NCI-H748 (cell line): ENCODE measurements around the gene GPD1L.
"Not testable (repeated sequence)": the region's sequence is repeated elsewhere in the genome, so short reads cannot be mapped to it uniquely, and the experiment has no call there.

Source experiments
- DNase-seq: peaks from one replicate; lab custom pipeline; 2025; ENCODE audit not compliant: unreplicated experiment; lab: John Stamatoyannopoulos, UW

GPD1L gene

DNA sequence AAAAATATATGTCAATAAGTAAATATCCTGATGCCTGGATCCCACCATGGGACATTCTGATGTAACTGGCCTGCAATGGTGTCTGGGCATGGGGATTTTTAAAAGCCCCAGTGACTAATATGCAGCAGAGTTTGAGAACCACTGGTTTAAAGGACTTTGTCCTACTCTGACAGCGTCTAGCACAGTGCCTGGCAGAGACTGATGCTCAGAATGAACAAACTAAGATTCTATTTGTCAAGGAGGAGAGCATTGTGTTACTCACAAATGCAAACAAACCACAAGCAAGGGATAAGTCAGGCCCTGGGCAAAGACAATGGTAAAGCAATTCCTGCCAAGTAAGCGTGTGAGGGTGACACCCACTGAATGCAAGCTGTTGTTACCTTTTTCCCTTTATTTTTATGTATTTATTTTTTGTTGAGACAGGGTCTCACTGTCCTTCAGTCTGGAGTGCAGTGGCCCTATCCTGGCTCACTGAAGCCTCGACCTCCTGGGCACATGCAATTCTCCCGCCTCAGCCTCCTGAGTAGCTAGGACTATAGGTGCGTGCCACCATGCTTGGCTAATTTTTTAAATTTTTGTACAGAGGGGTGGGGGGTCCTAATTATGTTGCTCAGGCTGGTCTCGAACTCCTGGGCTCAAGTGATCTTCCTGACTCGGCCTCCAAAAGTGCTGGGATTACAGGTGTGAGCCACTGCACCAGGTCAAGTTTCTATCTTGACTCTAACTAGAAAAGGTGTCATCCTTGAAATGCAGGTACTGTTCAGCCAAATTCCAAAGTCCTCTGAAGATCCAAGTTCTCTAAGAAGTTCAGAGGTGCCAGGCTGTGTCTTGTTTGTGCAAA is 909 bp upstream of the GPD1L start:
- DNase-seq = no peak

DNA sequence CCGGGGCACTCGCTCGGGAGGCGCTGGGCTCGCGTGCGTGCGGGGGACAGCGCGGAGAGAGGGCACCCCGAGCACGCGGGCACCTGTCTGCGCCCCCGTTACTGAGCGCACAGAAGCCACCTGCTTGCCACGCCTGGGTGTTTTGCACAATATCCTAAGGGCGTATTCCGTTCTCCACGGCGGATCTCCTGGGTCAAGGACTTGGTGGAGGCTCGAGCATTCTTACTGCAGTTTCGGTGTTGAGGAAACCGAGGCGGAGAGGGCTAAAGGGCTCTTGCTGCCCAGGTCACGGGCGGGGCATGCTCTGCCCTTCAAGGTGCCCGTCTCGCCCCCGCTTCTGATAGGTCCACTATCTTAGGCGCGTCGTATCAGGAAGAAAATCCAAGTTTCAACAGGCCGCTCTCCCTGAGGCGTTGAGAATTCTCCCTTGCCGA is 526 bp downstream of the GPD1L start:
- DNase-seq = peak; percentile 53

DNA sequence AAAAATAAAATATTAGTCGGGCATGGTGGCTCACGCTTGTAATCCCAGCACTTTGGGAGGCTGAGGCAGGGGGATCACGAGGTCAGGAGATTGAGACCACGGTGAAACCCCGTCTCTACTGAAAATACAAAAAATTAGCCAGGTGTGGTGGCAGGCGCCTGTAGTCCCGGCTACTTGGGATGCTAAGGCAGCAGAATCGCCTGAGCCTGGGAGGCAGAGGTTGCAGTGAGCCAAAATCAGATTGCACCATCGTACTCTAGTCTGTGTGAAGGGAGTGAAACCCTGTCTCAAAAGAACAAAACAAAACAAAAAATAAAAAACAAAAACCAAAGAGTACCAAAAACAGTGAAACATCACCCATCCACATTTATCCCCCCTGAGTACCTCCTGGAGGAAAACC is 1.8 kb downstream of the GPD1L start:
- not testable (repeated sequence) for DNase-seq

DNA sequence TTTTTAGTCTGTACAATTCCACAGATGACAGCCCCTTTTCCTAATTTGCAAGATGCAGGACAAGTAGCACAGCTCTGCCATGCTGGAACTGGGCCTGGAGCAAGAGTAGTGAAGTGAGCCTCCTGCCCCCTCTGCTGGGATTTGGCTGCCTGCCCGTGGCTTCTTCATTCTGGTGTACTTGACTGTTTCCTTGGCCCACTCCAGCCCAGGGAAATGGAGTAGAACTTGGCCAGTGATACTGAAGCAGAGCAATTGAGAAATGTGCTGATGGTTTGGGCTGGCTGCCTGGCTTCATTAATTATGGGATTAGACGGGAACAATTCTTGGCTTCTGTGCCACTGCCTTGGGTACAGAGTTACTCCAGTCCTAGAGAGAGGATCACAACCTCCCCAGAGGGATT is 2.8 kb downstream of the GPD1L start:
- DNase-seq = no peak

DNA sequence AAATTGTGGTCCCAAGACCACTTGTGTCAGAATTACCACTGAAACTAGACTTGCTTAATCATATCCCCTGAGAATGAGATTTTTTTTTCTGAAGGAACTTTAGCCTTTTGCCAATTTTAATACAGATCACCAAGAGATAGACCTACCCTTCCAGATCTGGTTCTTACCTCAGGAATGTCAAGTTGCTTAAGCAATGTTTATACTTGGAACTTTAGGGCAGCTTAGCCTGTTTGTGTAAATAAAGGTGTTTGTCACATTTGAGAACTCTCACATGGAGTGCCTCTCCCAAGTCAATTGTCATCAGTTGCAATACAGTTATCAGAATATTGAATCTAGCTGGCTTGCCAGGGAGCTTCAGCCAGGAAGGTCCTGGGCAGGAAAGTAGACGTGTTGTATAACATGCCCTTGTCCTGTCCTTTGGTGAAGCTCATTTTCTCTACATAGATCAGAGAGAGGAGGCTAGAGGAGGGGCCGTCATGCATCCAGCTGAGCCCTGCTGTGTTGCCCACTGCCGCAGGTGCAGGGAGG is 3.9 kb downstream of the GPD1L start:
- no peak for DNase-seq

DNA sequence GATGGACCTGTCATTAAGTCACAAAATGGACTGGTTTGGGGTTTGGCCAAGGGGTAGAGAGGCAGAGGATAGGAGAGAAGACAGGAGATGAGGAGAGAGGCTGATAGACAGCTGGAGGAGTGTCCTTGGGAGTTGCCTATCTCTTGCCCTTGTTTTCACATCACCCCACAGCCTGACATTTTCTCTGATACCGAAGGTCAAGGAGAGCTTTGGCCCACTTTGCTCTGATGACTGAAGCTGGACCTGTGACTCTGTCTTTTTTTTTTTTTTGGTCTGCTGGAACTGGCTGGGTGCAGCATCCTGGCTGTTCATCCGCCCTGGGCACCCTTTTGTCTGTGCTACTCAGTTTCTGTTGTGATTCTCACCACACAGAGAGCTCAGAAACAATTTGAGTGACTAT is 5.1 kb downstream of the GPD1L start:
- no peak for DNase-seq

DNA sequence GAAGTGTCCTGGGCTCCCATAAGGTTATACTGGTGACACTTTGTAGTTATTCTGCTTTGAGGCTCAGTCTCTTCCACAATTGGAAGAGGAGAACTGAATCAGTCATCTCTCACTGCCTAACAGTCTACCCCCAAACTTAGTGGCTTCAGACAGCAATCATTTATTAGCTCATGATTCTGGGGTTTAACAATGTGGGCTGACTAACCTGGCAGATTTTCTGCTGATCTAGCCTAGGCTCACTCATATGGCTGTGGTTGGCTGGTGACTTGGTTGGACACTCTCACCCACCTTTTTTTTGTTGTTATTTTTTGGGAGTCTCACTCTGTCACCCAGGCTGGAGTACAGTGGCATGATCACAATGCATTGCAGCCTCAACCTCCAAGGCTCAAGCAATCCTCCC is 7.1 kb downstream of the GPD1L start:
- no peak for DNase-seq

DNA sequence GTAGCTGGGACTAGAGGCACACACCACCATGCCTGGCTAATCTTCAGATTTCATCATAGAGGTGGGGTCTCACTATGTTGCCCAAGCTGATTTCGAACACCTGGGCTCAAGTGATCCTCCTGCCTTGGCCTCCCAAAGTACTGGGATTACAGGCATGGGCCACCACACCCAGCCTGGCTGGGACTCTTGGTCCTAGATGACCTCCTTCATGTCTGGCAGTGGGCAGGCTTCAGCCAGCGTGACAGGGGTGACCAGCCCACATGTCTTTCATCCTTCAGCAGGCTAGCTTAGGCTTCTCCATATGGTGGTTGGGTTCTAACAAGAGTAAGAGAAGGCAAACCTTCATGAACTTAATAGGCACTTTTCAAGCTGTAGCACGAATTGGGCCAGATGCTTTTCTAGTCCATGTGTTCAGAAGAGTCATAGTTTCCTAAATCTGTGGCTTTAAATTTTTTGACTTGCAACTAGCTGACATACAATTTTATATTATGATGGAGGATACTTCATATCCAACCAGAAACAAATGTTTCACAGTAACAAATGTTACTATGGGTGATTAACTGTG is 7.6 kb downstream of the GPD1L start:
- DNase-seq = no peak

DNA sequence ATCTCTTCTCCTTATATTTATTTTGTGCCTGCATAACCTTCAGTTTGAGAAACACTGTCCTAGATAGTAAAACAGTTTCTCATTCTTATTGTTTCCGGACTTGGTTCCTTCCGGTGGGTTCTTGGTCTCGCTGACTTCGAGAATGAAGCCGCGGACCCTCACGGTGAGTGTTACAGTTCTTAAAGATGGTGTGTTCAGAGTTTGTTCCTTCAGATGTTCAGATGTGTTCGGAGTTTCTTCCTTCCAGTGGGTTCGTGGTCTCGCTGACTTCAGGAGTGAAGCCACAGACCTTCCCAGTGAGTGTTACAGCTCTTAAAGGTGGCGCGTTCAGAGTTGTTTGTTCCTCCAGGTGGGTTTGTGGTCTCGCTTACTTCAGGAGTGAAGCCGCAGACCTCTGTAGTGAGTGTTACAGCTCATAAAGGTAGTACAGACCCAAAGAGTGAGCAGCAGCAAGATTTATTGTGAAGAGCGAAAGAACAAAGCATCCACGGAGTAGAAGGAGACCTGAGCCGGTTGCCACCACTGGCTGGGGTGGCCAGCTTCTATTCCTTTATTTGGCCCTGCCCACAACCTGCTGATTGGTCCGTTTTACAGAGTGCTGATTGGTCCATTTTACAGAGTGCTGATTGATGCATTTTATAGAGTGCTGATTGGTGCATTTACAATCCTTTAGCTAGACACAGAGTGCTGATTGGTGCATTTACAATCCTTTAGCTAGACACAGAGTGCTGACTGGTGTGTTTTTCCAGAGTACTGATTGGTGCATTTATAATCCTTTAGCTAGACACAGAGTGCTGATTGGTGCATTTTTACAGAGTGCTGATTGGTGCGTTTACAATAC is 8.3 kb downstream of the GPD1L start:
- DNase-seq = not testable (repeated sequence)

DNA sequence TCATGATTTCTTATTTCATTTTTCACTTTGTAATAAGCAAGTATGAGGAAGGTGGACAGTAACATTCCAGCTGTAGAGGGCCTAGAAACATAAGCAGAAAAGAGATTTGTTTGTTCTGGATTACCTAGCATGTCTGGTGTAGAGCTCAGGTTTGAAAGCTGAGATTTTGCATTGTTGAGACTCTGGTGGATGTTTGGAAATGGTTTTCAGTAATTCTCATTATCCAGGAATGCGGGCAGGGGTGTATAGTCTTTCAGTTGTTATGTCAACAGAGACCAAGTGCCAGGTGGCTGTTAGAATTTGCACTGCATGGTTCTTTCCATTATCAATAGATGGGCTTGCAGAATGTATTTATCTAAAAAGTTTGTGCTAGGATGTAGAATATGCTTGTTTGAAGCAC is 10.9 kb downstream of the GPD1L start:
- DNase-seq = peak; percentile 31

DNA sequence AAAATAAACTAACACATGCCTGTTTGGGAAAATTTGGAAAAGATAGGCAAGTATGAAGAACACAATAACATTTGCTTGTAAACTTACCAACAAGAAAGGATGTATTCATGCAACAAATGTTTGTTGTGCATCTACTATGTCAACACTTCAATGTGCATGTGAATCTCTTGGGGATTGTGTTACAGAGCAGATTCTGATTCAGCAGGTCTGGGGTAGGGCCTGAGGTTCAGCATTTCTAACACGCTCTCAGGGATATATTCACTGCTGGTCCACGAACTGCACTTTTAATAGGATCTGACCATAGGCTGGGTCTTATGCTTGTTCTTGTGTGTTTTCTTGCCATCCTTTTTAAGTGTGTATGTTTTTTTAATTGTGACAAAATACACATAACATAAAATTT is 11.8 kb downstream of the GPD1L start:
- no peak for DNase-seq

DNA sequence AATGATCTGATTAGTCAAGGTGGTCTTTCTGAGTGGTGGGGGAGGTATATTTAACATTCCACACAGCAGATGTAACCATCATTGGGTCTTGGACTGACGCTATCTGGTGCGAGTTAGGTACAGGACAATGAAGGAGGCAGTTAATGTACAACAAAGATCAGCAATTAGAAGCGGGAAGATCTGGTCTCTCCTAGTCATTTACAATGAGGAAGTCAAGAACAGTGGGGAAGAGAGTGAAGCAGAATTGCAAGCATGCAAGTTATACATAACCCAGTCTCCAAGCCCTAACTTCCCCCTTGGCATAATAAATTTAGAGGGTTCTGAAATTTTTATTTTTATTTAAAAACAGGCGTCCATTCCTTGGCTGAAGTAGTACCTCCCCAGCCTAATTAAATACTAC is 14.1 kb downstream of the GPD1L start:
- no peak for DNase-seq

DNA sequence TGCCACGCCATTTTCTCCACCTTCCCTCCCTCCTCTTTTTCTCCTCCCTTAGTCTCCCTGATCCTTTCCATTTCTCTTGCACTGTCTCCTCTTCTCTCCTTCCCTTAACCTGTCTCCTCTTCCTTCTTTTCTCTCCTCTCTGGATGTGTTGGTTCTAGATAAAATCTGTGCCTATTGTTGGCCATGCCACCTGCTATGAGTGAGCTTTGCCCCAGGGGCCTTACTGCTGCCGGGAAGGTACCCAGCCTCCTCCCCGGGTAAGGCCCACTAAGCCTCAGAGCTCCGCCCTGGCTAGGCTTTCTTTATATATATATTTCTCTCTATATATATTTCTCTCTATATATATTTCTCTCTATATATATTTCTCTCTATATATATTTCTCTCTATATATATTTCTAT is 14.7 kb downstream of the GPD1L start:
- no peak for DNase-seq

DNA sequence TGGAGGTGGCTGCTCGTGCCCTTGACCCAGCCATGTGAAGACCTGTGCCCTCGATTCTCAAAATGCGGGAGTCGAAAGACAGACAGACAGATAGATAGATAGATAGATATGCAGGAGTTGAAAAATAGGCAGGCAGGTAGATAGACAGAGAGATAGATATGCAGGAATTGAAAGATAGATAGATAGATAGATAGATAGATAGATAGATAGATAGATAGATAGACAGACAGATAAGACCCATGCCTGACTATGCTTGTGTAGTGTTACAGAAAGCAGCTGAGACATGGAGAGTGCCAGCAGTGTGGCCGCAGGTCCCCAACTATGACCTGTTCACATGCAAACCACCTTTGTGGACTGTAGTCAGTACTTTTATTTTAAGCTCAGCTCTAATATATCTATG is 17.2 kb downstream of the GPD1L start:
- no peak for DNase-seq

DNA sequence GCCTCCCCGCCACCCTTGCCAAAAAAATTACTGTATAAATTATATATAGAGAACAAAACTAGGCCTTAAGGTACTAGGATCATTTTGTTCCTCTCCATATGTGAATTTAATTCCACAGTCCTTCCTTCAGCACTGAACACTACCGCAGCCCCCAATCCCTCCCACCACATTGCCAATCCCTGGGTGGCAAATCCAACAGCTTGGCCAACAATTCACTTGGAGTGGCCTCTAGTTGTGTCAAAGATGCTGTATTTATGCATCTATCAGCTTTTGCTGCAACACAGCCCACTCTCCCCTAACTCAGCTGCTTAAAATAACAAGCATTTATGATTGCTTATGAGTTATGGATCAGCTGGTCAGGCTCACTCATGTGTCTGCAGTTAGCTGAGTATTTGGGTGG is 18.6 kb downstream of the GPD1L start:
- no peak for DNase-seq

DNA sequence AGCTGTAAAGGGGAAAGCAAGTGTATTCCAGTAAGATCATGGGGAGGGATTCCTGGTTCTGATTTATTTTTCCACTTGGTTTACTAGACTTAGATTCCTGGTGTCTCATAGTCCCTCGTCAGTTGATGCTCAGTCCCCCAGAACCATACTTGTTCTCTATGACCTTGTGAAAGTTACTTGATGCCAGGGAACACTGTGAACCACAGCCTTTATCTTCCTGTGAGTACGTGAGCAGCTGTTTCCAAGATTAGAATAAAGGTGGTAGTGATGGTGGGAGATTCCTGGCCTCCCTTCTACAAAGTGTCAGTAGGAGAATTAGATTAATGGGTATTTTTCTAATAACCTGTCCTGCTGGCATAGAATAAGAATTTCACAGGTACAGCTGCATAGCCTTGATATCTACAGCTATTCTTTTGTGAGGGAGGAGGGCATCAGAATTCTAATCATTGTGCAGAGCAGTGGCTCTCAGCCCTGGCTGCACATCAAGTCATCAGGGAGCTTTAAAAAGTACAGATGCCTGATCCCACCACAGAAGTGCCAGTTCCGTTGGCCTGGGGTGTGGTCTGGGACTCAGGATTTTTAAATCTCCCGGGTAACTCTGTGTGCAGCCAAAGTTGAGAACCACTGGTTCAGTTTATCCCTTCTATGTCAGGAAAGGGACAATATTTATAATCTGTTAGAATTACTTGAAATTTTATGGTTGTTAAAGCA is 20.0 kb downstream of the GPD1L start:
- no peak for DNase-seq

DNA sequence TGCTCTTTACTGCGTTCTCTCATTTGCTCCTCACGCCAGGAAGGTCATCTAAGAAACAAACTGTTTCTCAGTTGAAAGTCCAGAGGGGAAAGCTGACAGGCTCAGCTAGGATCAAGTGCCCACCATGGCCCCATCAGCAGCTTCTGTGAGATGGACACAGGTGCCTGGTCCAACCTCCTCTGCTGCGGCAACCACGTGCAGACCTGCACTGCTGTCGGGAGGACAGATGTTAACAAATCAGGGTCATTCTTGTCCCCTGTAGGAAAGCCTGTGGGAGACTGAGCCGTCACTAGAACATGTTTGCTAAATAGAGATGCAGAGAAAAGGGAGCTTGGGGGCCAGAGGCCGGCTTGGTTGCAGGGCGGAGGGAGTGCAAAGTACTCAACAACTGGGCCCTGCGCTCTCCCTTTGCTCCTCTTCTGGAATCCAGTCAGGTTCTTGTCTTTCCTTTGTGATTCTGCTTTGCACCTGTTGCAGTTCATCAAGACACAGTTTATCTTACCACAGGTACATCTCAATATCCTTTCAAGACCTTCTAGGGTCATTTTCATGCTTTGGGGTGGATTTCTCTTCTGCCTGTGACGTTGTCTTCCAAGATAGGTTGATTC is 20.9 kb downstream of the GPD1L start:
- no peak for DNase-seq

DNA sequence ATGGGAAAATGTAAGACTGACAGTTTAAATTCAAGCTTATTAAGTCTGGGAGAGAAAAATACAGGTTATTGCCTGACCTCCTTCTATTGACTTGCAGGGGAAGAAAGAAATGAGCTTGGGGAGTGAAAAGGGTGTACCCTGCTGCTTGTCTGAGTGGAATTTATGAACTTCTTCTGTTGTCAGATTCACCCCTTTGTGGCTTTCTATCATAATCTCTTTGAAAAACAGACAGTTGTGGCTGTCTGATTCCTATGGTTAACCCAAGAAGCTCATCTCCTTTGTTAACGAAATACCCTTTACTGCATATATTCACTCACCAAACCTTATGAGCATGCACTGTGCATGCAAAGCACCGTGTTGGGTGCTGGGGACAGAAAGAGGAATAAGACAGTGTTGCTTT is 22.5 kb downstream of the GPD1L start:
- DNase-seq = no peak

DNA sequence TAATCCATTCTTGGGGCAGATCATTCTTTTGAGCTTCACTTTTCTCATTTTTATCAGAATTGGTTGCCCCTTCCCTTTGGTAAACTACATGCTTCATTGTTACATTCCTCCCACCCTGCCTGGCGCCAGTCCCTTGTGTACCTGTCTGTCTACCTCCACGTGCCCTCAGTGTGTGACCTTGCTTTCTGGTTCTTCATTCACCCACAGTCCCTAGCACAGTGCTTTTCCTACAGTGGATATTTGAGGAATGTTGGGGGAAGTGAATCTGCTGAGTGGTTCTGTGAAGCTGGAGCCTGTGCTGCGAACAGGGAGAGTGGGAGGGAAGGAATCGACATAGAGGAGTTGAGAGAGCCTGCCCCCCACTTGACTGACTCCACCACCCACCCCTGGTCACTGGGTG is 23.4 kb downstream of the GPD1L start:
- no peak for DNase-seq

DNA sequence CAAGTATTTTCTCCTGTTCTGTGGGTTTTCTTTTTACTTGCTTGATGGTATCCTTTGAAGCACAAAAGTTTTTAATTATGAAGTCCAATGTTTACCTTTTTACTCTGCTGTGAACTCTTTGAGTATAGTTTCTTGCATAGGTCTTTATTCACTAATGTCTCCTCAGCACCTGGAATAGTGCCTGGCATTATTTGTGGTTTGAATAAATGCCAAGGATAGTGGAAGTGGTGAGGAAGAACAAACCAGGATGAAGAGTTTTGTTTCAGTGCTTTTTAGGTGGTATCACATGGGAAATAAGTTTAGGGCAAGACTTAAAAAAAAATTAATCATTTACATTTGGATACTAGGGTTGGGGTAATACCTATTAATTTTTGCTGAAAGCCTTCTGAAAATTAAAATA is 25.7 kb downstream of the GPD1L start:
- DNase-seq = no peak

DNA sequence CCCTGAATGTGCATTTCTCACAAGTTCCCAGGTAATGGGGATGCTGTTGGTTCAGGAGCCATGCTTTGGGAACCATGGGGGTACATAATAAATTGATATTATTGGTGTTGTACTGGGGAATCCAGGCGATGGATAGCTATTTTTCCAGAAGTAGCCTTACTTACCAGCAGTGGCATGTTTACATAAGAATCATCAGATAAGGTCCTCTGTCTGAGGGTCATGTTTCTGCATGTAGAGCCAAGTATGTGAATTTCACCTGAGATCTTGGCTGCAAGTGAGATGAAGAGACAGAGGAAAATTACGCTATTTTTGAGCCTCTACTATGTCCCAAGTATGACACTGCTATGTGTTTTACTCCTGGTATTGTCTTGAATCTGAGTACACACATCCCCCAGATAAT is 26.3 kb downstream of the GPD1L start:
- DNase-seq = no peak
